ENCODE data around the gene NPAS3.

The NPAS3 gene

DNA sequence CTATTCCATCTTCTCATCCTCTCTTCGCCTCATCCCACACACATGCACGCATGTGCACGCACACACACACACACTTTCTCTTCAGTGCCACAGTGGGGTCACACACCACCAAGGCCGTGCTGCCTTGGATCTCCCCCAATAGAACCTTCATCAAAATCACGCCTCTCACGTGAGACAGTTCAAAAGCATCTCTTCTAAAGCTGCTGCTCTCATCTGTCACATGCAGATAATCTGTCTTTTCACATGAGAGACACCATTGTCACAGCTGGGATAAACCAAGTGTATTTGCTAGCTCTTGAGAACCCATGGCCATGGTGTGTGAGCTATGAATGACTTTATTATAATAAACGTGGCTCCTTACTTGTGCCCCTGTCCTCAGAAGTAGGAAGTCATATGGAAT is 793.5 kb downstream of the NPAS3 start:
- DNase-seq, result no peak

- DNase-seq, result no peak
These were observed 794.6 kb downstream of the NPAS3 start for GRCh38 chr14:33733310-33733709.

DNA sequence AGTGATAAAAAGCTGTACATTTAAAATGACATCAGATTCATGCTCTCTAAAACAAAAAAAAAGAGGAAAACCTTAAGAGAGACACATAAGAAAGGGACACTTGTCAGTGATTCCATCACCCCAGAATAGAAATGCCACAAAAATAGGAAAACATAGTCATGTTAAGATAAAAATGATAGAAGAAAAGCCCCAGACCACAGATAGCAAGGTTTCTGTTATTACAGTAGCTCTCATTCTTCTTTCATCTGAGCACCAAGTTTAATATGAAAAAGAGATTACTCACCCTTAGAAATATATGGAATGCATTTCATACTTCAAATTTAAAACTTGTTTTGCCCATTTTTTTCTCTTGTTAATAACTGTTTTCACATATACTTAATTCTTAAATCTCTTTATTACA is 795.0 kb downstream of the NPAS3 start:
- no peak for DNase-seq

- no peak for DNase-seq
These were observed 795.7 kb downstream of the NPAS3 start for GRCh38 chr14:33734387-33734786.

DNA sequence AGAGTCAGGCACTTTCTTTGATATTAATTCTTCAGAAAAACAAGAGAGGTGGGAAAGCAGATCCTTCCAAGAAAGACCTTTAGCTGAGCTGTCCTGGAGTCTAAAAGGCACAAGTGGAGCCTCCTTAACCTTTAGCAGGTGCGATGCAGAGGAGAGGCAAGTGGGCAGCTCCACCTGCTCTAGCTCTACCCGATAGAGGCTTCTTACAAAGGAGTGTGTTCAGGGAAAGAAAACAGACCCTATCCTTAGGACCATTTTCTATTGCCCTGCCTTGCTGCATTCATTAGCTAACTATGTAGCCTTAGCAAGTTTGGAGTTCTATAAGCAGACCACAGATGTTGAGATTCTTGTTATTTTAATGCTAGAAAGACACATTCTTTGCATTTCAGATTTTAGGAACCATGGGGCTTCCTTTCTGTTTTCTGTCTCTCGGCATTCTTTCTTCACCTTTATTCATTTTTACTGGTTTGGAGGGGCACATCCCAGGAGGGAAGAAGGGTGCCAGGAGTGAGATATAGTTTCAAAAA is 797.7 kb downstream of the NPAS3 start:
- no peak for DNase-seq

DNA sequence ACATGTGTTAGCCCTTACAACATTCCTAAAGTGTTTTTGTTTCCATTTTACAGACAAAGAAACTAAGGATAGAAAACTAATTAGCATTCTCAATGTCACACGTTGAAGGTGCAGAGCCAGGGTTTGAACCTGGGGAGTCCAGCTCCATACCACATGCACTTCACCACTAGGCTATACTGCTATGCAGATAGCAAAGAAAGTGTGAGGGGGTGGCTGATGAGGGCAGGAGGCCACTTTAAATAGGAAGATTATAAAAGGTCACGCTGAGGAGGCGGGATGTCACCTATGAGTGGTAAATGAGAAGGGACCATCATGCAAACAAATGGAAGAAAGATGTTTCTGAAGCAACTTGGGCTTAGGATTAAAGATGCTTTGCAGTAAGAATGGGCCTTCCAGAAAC is 798.3 kb downstream of the NPAS3 start:
- no peak for DNase-seq

- no peak for DNase-seq
These were observed 798.8 kb downstream of the NPAS3 start for GRCh38 chr14:33737446-33737845.

- no peak for DNase-seq
These were observed 799.4 kb downstream of the NPAS3 start for GRCh38 chr14:33738029-33738428.

GRCh38 chr14:33738491-33738890 is 799.8 kb downstream of the NPAS3 start:
- DNase-seq, result no peak

DNA sequence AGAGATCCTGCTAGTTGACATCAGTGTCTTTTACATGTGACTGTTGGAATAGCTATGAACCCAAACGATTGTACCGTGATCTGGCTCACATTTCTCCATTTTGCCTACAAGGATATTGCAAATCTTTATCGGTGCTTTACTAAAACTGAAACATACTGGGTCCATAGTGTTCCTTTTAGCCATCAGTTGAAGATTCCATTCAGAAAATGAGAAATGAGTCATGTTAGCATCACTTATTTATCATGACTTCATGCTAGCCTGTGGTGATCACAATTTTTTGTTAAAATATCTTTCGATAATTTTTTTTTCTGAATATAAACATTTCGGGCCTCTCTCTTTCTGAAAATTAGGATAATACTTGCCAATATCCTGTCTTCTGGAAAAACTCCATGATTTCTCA is 801.9 kb downstream of the NPAS3 start:
- DNase-seq, result no peak

DNA sequence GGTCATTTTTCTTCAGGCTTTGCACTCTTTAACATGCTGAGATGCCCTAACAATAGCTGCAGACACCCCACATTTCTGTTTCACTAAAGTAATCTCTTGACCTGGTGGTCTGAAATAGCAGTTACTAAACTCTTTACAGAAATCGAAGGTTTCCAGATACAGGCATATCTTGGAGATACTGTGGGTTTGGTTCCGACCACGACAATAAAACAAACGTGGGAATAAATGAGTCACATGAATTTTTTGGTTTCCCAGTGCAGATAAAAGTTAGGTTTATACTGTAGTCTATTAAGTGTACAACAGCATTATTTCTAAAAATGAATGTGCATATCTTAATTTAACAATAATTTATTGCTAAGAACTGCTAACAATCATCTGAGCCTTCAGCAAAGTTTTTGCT is 803.5 kb downstream of the NPAS3 start:
- DNase-seq, result no peak

GRCh38 chr14:33745163-33745562 is 806.5 kb downstream of the NPAS3 start:
- DNase-seq, result no peak

GRCh38 chr14:33747749-33748148 is 809.1 kb downstream of the NPAS3 start:
- no peak for DNase-seq

- DNase-seq, result no peak
These were observed 815.6 kb downstream of the NPAS3 start for GRCh38 chr14:33754261-33754660.

DNA sequence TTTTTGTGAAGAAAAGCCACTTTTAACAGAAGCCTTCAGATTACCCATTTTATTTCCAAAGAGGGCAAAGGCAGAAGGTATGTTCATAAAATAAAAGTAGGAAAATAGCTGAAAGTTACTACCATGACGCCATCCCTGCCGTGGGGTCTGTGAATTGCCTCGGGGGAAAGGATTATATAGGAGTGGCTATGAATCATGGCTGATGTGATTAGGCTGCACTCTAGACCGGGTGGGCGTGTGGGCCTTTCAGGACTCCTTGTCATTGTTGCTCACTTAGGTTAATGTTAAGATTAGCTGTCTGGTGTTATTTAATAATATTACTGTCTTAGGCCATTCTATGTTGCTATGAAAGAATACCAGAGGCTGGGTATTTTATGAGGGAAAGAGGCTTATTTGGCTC is 816.7 kb downstream of the NPAS3 start:
- no peak for DNase-seq

- DNase-seq, result no peak
These were observed 818.2 kb downstream of the NPAS3 start for GRCh38 chr14:33756833-33757232.

- DNase-seq, result no peak
These were observed 819.9 kb downstream of the NPAS3 start for GRCh38 chr14:33758547-33758946.

DNA sequence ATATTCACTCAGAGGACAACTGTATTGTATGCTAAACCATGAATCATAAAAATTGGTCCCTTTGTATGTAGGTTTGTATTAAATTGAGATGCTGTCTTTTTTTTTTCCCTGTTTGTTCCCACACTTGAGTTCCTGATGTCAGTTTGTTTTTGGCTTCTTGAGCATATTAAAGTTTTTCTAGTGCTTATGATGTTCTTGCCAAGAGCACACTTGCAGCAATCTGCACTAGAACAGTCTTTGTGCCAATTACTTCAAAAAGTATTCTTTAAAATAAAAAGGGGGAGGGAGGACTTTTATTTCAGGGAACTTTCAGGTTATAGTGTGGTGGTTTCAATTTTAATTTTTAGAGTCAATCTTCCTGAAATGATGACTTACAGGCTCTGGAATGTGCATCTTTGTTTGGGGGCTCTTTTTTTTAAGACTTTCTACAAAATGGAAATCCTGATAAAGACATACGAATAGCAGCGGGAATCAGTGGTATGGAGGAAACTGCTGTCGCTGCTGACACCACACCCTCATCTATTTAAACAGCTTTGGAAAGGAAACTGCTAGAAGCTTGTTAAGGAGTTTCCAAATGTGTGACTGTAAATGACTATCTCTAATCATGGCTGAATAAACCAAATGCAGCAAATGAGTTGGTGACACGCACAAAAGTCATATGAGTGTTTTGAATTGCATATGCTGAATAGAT is 823.6 kb downstream of the NPAS3 start:
- DNase-seq, result no peak

GRCh38 chr14:33764876-33765650 is 826.4 kb downstream of the NPAS3 start:
- DNase-seq, result no peak

- DNase-seq, result no peak
These were observed 829.1 kb downstream of the NPAS3 start for GRCh38 chr14:33767586-33768457.

DNA sequence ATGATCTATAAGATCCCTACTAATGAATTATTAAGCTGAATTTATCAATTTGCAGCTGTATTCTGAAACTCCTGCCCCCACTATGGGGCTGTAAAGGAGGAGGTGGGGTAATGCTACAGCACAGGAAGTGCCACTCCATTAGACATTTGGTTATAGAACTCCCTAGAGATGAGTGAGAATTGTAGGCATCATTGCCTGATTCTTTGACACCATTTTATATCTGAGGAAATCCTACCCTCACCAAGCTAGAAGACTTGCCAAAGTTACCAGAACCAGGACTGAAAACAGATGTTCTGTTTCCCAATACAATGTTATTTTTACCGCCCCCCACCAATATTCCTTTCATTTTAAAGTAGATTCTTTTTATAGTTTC is 829.8 kb downstream of the NPAS3 start:
- no peak for DNase-seq

- DNase-seq, result no peak
These were observed 834.7 kb downstream of the NPAS3 start for GRCh38 chr14:33773205-33774030.
